ENCODE results near the gene RALB.

GRCh38 chr2:120224256-120224655, 28.4 kb upstream of the RALB start:
- no peak for TF ChIP-seq CTCF (IDR thresholded peaks at IDR 0.05; ENCODE audit: low read length)
- no peak for TF ChIP-seq EZH2 (optimal IDR thresholded peaks at IDR 0.05; ENCODE audit: low read depth, low read length)
- TF ChIP-seq EZH2phosphoT487 (IDR thresholded peaks at IDR 0.05; ENCODE audit: low read length) = no peak
